GM10847 (cell line): ENCODE results near the gene HOXD4.

Experiments
- POLR2A ChIP-seq: IDR thresholded peaks from 2 replicates; pipeline ENCODE4 v1.6.1; 2011; ENCODE audit not compliant: insufficient read length; ENCODE audit errors: extremely low read depth

Gene HOXD4

DNA sequence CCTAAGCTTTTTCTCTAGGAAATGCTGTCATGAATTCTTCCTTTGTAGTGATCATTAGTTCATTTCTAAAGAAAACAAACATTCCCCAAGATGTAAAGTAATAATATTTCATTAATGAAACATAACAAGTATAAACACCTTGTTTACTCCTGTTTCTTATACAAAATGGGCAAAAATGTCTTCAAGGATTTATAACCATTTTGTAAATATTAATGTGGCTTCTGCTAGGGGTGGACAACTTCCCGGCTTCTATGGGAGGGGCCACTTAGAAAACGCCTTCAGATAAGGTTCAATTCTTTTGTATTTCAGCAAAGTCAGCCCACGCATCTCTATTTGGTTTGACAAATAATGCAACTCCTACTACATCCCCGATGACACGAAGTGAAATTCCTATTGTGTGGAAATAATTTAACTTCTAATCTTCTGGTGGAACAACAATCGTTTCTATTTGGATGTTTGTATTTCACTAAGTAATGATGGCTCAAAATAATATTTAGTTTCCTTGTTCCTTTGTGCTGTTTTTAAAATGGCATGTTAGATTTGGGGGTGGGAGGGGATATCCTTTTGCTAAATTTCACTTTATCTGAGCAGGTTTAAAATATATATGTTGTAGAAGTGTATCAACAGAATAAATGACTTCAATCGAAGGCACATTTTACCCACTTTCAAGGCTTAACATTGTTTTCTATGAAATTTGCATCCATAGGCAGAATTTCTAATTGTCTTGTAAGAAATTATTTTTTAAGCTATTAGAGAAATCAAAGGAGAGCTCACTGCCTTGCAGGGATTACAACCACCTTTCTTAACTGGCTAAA, 22.4 kb downstream of the HOXD4 start:
- no peak for TF ChIP-seq POLR2A

DNA sequence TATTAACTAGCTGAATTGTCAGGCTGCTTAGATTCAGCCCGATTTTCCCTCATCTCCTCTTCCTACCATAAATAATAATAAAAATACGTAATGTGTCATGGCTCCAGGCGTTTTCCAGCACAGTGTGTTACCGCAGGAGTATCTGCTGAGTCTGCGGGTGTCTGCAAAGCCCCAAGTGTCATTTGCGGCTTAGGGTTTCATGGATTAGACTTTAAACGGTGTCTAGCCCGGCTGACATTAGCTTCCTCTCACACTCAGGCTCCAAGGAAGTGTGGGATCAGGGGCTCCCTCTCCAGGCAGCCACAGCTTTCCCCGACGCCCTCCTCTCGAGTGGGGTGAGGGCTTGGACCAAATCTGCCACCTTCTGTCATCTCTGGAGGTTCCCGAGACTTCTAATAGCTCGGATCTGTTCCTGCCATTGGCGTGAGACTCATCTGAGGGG, 23.1 kb downstream of the HOXD4 start:
- no peak for TF ChIP-seq POLR2A

DNA sequence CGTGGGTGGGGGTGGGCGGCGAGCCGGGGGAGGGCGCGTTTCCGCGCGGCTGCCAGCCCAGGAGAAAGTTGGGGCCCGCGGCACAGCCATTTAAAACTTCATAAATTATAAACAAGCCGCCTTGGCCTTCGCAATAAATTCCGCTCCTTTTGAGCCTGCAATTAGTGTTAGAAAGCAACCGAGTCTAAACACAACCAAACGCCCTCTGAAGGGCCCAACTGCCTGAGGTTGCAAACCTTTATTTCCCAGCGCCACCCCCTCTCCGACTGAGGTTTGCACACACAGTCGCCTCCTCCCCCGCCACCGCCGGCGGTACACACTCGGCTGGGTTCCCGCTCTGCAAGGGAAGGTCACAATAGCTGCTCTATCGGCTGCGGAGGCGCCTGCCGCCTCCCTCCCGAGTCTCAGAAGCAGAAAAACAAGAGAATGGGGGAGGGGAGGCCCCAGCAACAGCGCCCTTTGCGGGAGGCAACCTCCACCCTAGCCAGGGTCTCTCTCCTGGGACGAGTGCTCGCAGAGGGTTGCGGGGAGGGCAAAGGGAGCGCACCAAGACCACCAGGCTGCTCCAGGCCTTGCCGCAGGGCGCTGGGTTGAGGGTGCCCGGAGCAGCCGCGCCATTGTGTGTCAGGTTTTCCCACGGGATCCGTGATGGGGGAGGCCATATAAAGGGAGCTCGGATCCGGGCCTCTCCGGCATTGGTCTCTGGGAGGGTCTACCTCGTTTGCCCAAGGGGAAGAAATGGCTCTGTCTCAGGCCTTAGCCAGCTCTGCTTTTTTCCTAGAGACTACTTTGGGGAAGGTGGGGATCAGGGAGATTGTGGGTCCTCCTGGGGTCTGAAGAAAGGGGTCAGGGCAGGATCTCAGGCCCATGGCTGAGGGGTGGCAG, 23.7 kb downstream of the HOXD4 start:
- no peak for TF ChIP-seq POLR2A

DNA sequence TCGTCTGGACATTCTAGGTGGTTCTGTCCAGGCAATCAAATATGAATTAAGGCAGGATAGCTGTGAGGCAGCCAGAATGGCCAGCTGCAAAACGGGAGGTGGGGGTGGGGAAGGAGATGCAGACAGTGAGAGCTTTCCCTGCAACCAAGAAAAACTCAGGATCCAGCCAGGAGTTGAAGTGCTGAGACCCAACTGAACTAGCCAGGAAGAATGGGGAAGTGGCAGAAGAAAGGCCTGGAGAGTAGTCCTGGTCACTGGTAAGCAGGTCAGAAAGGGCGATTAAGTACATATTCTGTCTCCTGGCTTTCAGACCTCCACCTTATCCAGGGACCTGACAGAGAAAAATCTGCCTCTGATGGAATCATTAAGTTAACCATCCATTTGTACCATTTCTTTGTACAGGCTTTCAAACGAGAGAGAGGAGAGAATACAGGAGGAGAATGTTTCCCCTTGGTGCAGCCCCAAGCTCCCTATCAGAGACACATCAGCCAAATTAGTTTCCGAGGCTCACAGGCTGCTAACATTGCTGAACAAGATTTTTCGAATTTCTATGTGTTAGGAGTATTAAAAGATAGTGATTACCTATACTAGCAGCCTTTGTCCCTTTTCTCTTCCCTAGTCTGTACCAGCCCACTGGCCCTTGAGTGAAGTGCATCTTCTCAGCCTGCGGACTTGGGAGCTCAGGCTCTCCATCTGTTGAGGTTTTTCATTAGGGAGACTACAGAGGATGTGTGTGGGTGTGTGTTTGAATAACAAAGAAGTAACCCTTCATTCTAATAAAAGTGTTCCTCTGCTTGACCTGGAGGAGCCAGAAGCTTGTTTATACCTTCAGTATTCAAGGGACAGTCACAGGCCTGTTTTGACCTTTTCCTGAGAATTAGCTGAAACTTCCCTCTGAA, 24.6 kb downstream of the HOXD4 start:
- no peak for TF ChIP-seq POLR2A

DNA sequence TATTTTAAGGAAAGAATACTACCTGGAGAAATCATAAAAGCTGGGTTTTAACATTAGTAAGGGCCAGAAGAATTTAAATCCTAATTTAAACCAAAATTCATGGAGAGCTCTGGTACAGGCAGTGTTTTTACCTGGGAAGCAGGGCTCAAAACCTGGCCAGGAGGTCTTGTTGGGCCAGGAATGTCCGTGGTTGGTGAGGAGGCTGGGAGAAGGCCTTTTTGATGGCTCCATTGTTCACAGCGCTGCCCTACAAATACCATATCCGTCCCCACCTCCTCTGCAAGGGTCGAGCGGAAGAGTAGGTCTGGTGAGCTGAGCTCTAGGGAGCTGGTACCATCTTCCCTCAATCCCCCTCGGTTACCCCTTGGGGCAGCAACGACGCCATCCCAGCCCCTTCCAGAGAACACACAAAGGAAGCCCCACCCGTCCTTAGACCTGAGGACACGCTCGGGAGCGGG, 26.3 kb downstream of the HOXD4 start:
- no peak for TF ChIP-seq POLR2A

DNA sequence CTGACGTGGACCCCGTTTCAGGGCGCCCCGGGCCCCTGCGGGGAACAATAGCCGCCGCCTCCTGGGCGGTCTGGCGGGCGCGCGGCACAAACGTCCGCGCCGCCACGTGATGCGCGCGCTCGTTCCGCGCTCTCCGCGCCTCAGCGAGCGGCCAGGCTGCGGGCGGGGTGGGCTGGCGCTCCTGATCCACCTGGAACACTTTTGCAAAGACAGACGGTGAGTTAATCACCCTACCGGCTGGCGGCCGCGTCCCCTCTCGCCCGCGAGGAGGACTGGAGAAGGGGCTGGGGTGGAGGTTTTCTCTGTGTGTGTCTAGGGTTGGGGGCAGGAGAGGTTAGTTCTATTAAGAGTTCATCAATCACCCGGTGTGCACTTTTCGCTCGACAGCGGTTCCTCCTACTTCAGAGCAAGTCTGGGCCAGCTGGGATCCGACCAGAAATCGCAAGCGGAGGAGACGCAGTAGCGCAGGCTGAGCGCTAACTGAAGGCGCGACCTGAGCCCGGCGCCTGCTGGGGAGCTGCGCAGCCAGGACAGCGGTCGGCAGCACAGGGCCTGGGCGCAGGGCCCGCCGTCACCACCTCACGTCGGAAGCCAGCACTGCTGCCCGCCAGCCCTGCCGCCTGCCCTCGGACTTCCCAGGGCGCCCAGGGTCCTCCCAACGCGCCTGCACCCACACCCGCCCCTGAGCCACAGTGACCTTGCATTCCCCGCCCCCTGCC, 26.8 kb downstream of the HOXD4 start:
- no peak for TF ChIP-seq POLR2A

DNA sequence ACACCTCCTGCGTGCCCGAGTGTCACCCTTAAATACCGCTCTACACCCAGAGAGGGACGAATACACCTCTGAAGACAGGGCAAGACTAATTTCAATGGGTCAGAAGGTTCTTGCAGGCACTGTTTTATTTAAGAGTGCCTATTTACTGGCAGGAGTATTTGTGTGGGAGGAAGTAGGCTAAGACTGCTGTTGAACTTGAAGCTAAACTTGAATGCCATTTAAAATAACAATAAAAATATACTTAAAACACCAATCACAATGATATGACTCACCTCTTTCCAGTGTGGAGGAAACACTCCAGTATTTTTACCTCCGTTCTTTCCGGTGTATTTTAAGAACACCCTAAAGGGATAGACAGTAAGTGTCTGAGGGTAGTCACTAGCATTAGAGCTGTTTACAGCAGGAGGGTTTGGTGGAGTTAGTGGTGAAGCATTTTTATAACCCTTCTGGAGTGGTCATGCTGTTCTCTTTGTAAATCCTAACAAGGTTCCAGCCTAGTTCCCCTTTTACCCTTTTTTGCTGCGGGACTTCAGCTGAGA, 27.5 kb downstream of the HOXD4 start:
- no peak for TF ChIP-seq POLR2A

DNA sequence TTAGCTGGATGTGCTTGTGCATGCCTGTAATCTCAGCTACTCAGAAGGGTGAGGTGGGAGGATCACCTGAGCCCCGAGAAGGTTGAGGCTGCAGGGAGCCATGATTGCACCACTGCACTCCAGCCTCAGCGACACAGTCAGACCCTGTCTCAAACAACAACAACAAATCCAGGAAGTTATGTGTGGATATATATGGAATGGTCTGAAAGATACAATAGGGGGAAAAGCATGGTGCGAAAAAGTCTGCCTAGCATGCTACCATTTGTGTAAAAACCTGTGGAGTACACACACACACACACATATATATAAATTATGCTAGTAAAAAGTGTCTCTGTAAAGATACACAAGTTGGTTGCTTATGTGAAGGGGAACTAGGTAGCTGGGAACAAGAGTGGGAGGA, 30.2 kb downstream of the HOXD4 start:
- no peak for TF ChIP-seq POLR2A

DNA sequence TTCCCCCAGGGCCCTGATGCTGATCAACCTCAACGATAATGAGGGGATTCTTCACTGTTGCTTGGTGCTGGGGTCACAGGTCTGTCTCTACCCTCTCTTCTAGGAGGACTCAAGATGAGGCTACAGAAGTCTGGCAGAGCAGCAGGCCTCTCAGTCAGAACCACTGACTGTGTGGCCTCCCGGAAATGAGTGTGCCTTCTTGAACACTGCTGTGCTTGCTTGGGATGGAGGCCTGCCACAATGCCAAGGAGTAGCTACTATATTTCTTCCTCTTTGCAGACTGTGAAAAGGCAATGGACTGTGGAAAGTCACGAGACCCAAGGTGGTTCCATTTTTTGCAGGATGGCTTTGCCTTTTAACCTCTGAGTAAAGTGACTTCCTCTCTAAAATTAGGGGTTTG, 31.3 kb downstream of the HOXD4 start:
- TF ChIP-seq POLR2A, result no peak

DNA sequence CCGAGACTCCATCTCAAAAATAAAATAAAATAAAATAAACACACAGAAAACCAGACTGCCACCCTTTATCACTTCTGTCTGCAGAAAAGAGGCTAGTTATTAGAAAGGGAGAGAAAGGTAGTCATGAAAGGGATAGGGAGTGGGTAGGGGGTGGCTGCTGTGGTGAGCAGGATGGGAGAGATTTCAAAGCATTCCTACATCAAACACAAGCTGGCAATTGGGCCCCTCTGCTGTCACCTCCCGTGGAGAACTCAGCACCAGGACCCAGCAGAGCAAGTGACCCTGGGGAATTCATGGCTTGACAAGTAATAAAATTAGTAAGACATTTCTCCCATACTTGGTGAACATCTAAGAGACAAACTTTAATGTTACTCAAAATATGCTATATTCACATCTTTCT, 33.4 kb downstream of the HOXD4 start:
- no peak for TF ChIP-seq POLR2A

DNA sequence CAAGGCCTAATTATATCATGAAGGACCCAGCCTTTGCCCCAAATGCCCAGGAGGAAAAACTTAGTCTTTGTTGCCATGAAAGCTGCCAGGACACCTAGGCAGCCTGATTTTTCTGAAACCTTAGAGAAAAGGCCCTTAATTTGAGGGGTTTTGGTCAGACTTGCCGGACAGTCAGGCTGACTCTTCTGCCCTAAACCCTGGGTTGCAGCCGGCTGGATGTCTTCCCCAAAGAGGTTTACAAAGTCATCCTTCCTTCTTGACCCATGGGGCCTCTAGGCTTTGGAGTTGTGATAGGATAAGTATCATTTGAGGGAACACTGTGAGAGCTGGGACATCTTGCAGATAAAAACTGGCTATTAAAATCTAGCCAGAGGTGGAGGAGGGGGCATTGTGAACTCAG, 34.7 kb downstream of the HOXD4 start:
- TF ChIP-seq POLR2A, result no peak

DNA sequence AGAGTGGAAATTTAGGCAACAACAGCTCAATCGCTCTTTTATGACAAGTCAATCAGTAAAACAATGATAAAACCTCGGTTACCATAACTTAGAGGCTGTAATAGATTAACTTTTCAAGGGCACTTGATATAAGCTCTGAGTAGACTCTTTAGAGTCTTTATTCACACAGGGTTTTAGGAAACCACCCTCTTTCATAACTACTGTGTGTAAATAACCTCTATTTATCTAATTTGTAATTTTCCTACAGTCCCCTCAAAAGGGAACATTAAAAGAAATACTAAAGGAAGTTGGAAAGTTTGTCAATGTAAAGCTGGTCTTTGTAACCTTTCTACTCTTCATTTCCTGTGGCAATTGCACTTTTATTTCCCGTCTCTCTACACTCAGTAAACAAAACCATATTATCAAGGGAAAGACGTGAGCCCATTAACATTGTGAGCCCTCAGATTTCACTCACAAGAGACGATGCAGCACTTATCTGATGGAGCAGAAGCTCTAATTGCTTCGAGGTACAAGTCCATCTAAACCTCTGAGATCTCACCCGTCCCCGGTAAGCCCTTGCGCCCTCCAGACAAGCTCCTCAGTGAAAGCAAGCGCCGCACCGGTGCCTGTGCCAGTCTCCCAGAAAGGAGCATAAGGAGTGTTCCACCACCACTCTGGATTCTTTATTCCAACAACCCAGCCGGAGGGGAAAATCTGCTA, 36.0 kb downstream of the HOXD4 start:
- TF ChIP-seq POLR2A, result no peak

DNA sequence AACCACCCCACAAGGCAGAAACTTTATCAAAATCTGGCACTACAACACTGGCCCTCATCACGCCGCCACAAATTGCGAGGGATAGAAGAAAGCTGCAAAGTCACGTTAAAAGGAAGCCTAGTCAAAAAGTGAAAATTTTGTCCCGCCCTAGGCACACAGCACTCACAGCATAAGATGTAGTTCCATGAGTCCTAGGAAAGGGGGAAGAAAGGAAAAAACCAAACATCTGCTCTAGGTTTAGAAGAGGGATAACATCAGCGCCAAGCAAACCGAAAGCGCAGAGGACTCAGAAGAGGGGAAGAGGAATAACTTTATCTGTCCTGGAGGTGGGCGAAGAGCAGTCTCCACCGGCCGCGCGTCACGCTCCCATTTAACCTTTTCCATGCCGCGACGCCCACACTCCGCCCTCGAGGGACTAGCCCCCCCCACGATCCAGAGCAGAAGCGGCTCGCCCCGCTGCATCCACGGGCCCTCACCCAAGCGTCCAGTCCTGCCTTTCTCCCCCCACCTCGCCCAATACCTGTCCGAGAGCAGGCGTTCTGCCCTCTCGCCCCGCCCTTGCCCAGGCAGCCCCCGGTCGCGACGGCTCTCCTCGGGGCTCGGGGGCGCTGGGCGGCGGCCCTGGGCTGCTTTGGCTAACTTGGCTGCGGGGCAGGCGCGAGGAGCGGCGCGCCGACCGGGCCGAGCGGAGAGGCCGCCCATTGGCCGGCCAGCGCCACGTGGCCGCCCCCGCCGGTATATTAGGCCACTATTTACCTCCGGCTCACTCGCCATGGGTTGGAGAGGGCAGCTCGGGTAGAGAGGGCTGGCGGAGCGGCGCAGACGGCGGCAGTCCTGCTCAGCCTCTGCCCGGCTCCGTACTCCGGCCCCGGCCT, 36.8 kb downstream of the HOXD4 start, which contains the start of gene HOXD1:
Gene HOXD1, plus strand, starts transcription at position 770 of the 875 bp plus-strand sequence. CDS start 134 bp downstream, outside the sequence.
- TF ChIP-seq POLR2A, result no peak
